Esophagus squamous epithelium (tissue), 4 donors: ENCODE data around the gene TMEM123.

ENCODE experiments used
- POLR2A ChIP-seq, 4 donors: fragments of 450-650 bp; IDR thresholded peaks; one replicate each; pipeline ENCODE4 v1.6.1; 2017; ENCODE audit warnings: antibody characterized with exemption in 4 of 4, mild to moderate bottlenecking in 4 of 4, moderate library complexity in 3 of 4
- TF ChIP-seq, protein P1 (sequence below), 6 experiments: fragments of 450-650 bp in 4 of 6; fragments of 200-600 bp in 2 of 6; sonication (generic) in 2 of 6; IDR thresholded peaks; one replicate each; pipeline ENCODE4 v1.5.1; 2016 to 2019; ENCODE audit warnings: antibody characterized with exemption in 6 of 6, mild to moderate bottlenecking in 4 of 6, moderate library complexity in 4 of 6

DNA sequence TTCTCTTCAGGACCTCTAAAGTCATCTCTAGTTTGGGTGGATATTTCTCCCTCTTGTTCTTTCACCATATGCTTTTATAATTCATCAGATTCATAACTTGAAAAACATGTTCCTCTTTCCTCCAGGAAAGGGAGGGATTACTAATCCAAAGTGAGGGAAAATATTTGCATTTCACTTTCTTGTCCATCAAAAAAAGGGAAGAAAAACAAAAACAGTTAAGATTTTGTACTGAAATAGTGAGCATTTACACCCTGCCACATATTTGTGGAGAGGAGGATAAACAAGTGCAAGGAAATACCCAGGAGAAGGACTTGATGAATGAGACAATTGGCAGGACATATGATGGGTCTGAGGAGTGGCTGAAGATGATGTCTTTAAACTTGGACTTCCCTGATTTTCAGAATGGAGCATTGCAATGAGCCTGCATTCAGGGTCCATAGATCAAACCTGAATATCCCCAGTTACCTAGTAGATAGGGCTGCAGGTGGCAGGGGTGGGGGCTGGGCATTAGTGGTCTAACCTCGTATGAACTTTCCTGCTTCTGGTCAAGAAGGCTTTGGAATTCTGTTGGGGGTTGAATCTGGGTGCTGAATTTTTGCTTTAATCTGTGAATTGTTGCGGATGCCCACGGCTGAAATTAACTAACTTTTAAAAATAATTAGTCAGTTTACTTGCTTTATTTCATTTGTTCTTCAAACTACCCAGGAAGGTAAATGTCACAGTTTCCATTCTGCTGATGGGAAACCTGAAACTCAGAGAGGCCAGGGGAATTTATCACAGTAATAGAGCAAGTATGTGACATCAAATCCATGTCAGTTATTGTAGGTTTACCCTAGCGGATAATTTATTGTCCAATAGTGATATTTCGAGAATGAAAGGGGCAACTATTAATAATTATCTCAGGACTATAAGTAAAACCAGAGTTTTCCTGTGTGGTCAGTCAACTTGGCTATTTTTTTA is 36.9 kb upstream of the TMEM123 start:
- TF ChIP-seq, protein P1, sequence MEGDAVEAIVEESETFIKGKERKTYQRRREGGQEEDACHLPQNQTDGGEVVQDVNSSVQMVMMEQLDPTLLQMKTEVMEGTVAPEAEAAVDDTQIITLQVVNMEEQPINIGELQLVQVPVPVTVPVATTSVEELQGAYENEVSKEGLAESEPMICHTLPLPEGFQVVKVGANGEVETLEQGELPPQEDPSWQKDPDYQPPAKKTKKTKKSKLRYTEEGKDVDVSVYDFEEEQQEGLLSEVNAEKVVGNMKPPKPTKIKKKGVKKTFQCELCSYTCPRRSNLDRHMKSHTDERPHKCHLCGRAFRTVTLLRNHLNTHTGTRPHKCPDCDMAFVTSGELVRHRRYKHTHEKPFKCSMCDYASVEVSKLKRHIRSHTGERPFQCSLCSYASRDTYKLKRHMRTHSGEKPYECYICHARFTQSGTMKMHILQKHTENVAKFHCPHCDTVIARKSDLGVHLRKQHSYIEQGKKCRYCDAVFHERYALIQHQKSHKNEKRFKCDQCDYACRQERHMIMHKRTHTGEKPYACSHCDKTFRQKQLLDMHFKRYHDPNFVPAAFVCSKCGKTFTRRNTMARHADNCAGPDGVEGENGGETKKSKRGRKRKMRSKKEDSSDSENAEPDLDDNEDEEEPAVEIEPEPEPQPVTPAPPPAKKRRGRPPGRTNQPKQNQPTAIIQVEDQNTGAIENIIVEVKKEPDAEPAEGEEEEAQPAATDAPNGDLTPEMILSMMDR (IDR thresholded peaks at IDR 0.05): no peak
- no peak for TF ChIP-seq POLR2A (IDR thresholded peaks at IDR 0.05)
